Hepatocyte (in vitro differentiated cells): ENCODE results near the gene ADGRD1.

ENCODE experiments used
- CTCF ChIP-seq: fragments of 200-600 bp; sonication (generic); IDR thresholded peaks from 2 replicates; pipeline ENCODE4 v1.5.1; 2016; ENCODE audit warnings: antibody characterized with exemption, mild to moderate bottlenecking; ENCODE audit not compliant: poor library complexity
- EZH2phosphoT487 ChIP-seq: fragments of 200-600 bp; sonication (generic); IDR thresholded peaks from one replicate; pipeline ENCODE4 v1.6.1; 2018; ENCODE audit warnings: antibody characterized with exemption, mild to moderate bottlenecking, low read depth, moderate library complexity; ENCODE audit not compliant: unreplicated experiment, severe bottlenecking

GRCh38 chr12:130956009-130956408 is 2.3 kb downstream of the ADGRD1 start:
- no peak for TF ChIP-seq CTCF
- no peak for TF ChIP-seq EZH2phosphoT487
